ENCODE measurements around the gene ZBTB47. TPM values are rescaled to one million over a fixed set of nuclear protein-coding genes. Genes with fewer than 3 reads are reported as not detected.
A peak's percentile ranks its signal among the peaks of the same experiment; 100 is the strongest.

ZBTB47 gene
- 10 to 100 TPM in 3 of 8 experiments, 1 to 10 TPM in 5; 3.3 to 20.7 (median 7.7) TPM for total RNA-seq

DNA sequence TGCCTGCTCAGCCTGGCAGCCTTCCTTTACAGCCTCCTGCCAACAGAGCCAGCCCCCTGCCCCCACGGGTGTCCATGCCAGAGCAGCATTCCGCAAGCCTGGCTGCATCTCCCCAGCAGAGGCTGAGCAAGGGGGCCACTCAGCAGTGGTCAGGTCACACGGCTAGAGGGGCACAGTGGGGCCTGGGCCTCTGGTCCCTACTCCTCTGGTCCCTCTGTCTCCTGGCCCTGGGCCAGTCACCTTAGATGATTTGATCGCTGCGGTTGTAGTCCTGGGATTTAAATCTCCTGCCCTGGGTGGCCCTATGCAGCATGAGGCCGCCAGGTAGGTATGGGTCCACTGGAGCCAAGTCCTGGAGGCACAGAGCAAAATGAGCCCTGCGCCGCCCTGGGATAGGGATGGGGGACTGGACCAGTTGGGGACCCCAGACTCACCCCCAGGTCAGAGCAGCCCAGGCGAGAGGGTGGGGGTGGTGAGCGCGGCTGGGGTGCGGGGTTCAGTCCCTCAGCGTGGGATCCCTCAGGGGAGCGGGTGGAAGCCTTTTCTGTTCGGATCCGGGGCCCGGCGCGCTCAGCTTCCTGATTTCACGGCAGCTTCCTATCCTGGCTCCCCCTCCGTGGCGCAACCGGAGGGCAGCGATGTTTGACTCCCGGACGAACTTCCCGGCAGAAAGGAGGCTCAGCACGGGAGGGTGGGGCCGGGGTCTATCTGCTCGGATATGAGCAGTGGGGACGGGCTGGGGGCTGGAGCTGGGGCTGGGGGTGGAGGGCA lies at the start of gene ZBTB47:
ZBTB47 (plus strand) TSS at position 138 of the 771 bp plus-strand sequence. CDS start 4,659 bp downstream, outside the sequence.
- Histone ChIP-seq H3K4me1 (replicated peaks in 1 of 2) (peaks cover 18% of the 10 kb centered on the region in 2 donors), H3K27ac (peak within 1 kb of the TSS; percentile 13 to 31), H3K4me3 (peak within 1 kb of the TSS; percentile 47 to 90 (median 65))
- no CpG with 5 or more reads among the region's 31 CpGs for WGBS, 10 experiments
- in situ Hi-C loops (cut with MboI; ENCODE audit: low pct_unique_long_range_greater_than_20kb in 2 of 9, low sequenced_read_pairs in 9 of 9, unreplicated experiment in 9 of 9) = loop anchor here in 1 of 9 experiments (10.0 kb wide), 1 partner anchor 91 kb away; no protein-coding TSS in a partner anchor
- peak in 7 of 8 experiments; percentile 1 to 48 (median 11) for ATAC-seq (replicated peaks in 6 of 8)

DNA sequence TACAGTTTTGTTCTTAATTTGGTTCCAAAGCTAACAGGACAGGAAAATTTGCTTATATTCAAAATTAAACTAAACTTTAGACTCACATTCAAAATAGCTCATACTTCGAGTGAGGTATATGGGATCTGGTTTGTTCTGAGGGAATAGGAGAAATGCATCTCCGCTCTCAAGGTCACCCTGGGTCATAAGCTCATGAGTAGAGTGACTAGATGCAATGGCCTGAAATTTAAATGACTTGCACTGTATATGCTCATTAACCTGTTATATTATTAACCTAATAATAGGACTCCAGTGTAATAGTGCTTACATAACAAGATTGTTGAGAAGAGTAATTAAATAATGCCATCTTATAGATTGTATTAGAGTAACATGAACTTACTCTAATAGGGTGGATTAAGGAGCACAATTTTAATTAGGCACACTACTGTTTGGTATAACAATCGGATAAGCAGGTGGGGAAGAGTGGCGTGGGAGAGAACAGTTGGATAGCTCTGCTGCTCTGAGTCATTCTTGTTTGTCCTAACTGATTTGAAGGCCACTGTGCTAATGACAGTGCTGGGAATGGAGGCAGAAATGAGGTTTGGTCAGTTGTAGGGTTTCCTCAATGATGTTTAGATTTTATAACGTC lies 47.8 kb upstream of the ZBTB47 start:
- no peak overlapping the region for H3K4me3 ChIP-seq
- H3K27ac ChIP-seq = no peak overlapping the region
- peaks cover 8 to 17% of the 10 kb centered on the region in 2 donors for H3K4me1 ChIP-seq (replicated peaks in 1 of 2)
- peak in 5 of 8 experiments; percentile 26 to 59 (median 44) for ATAC-seq (replicated peaks in 6 of 8)
- WGBS, 10 experiments = 59 to 100% (median 77%) methylated on average over 2 to 5 of the region's 5 CpGs
- in situ Hi-C loops (cut with MboI; ENCODE audit: low pct_unique_long_range_greater_than_20kb in 2 of 9, low sequenced_read_pairs in 9 of 9, unreplicated experiment in 9 of 9) = no loop called here

DNA sequence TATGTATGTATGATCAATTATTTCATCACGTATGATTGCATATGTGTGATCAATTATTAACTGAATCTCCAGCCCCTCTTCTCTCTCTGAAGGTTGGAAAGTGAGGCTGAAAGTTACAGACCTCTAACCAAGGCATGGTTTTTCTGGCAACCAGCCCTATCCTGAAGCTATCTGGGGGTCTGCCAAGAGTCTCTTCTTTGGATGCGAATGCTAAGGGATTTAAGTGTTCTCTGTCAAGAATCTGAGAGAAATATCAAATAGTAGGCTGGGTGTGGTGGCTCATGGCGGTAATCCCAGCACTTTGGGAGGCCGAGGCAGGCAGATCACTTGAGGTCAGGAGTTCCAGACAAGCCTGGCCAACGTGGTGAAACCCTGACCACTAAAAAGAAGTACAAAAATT lies 44.9 kb upstream of the ZBTB47 start:
- Histone ChIP-seq H3K4me3 (no peak overlapping the region), H3K4me1 (replicated peaks in 1 of 2) (peaks cover 9 to 13% of the 10 kb centered on the region in 2 donors), H3K27ac (no peak overlapping the region)
- in situ Hi-C loops (cut with MboI; ENCODE audit: low pct_unique_long_range_greater_than_20kb in 2 of 9, low sequenced_read_pairs in 9 of 9, unreplicated experiment in 9 of 9) = no loop called here
- 26 to 100% (median 95%) methylated on average over 1 to 5 of the region's 5 CpGs; no CpG with 5 or more reads in 1 of the 10 experiments for WGBS, 10 experiments
- ATAC-seq (replicated peaks in 6 of 8) = peak in 3 of 8 experiments; percentile 48 to 87 (median 77)

DNA sequence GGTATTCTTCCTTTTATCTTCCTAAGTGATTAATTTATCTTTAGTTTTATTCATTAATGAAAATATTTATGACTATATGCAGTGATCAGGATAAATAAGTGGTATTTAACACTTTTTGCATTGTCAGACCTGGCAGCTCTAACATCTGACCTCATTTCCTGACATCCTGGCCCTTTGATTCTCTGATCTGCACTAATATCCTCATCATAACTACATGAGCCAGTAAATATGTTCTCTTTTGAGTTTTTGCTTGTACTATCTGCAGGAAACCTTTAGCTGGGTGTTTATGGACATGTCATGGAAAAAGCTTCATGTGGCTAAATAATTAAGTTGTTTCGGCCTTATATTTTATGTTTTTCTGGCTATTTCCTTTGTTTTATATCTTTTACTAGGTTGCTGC lies 42.5 kb upstream of the ZBTB47 start:
- ATAC-seq (replicated peaks in 6 of 8) = no peak

DNA sequence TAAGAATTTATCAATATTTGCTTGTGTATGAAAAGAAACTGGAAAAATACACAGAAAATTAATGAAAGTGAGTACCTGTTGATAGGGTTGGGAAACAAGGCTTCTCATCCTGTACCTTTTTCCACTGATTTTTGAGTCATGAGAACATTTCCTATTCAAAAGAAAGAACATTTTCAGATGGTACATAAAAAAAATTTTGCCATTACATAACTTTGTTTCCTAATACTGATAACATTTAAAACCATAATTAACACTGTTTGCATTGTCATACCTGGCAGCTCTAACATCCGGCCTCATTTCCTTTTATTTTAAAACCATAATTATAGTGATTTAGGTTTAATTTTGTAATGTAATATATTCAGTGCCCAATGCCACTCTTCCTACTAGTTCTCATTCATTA lies 41.3 kb upstream of the ZBTB47 start:
- H3K4me3 ChIP-seq = no peak overlapping the region
- ATAC-seq (replicated peaks in 6 of 8) = no peak
- H3K27ac ChIP-seq = no peak overlapping the region
- in situ Hi-C loops (cut with MboI; ENCODE audit: low pct_unique_long_range_greater_than_20kb in 2 of 9, low sequenced_read_pairs in 9 of 9, unreplicated experiment in 9 of 9) = no loop called here
- peaks cover 3% of the 10 kb centered on the region in 2 donors for H3K4me1 ChIP-seq (replicated peaks in 1 of 2)
- WGBS, 10 experiments = 82 to 100% (median 100%) methylated on average over 1 of the region's 1 CpG; no CpG with 5 or more reads in 2 of the 10 experiments

More for the DNA sequence above, 42.5 kb upstream of the ZBTB47 start:
- WGBS, 10 experiments = 91 to 100% (median 100%) methylated on average over 1 of the region's 1 CpG; no CpG with 5 or more reads in 4 of the 10 experiments
- in situ Hi-C loops (cut with MboI; ENCODE audit: low pct_unique_long_range_greater_than_20kb in 2 of 9, low sequenced_read_pairs in 9 of 9, unreplicated experiment in 9 of 9) = no loop called here
- Histone ChIP-seq H3K4me1 (replicated peaks in 1 of 2) (peaks cover 6% of the 10 kb centered on the region in 2 donors), H3K27ac (no peak overlapping the region), H3K4me3 (no peak overlapping the region)

DNA sequence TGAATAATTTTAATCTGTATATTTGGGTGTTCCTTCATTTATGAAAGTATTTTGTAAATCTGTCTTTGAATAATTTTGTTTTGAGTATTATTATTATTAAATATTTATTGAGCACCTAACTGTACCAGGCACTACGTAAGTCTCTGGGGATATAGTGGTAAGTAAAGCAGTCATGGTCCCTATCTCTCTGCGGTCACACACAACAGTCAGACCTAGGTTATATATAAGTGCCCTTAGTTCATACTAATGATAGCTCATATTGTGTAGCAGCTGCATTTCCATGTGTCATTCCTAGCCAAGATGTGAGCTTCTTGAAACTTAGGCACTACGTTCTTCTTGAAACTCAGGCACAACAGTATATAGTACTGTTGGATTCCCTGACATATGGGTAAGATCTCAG lies 40.6 kb upstream of the ZBTB47 start:
- in situ Hi-C loops (cut with MboI; ENCODE audit: low pct_unique_long_range_greater_than_20kb in 2 of 9, low sequenced_read_pairs in 9 of 9, unreplicated experiment in 9 of 9) = no loop called here
- Histone ChIP-seq H3K4me1 (replicated peaks in 1 of 2) (peaks cover 3% of the 10 kb centered on the region in 2 donors), H3K27ac (no peak overlapping the region), H3K4me3 (no peak overlapping the region)
- WGBS, 10 experiments = 80 to 100% (median 93%) methylated on average over 1 to 3 of the region's 3 CpGs; no CpG with 5 or more reads in 1 of the 10 experiments
- no peak for ATAC-seq (replicated peaks in 6 of 8)

DNA sequence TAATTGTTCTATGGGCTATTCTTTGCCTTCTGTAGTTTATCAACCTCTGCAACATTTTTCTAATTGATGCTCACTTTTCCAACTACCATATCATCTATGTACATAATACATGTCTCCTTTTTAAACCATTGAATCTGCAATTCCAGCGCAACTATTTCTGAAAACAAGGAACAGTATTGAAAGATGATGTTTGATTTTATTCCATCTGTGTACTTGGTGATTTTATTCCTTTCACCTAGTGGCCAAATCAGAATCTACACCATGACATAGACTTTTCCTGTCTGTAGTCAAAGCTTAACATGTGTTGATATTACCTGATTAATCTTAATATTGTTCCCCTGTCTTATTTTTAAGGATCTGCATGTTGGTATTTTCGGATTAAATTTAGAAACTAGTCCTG lies 40.0 kb upstream of the ZBTB47 start:
- in situ Hi-C loops (cut with MboI; ENCODE audit: low pct_unique_long_range_greater_than_20kb in 2 of 9, low sequenced_read_pairs in 9 of 9, unreplicated experiment in 9 of 9) = no loop called here
- no peak overlapping the region for H3K4me3 ChIP-seq
- ATAC-seq (replicated peaks in 6 of 8) = peak in 3 of 8 experiments; percentile 49 to 62 (median 56)
- peaks cover 3% of the 10 kb centered on the region in 2 donors for H3K4me1 ChIP-seq (replicated peaks in 1 of 2)
- no peak overlapping the region for H3K27ac ChIP-seq
- WGBS, 10 experiments = 60 to 100% (median 91%) methylated on average over 1 to 2 of the region's 2 CpGs; no CpG with 5 or more reads in 3 of the 10 experiments

DNA sequence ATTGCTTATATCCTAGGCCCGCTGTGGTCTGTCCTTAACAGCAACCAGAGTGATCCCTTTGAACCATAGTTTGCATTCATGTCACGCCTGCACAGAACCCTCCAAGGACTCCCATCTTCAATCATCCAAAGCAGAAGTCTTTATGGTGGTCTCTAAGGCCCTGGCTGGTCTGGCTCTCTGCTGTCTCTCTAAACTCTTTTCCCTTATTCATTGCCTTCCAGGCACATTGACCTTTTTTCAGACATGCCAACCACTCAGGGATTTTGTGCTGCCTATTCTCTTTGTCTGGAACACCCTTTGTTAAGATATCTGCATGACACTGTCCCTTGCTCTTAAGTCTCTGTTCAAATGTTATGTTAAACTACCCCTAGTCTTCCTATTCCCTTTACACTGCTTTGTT lies 21.9 kb upstream of the ZBTB47 start:
- Histone ChIP-seq H3K27ac (peak overlapping the region; percentile 3 to 49), H3K4me1 (replicated peaks in 1 of 2) (peaks cover 22 to 28% of the 10 kb centered on the region in 2 donors), H3K4me3 (no peak overlapping the region)
- in situ Hi-C loops (cut with MboI; ENCODE audit: low pct_unique_long_range_greater_than_20kb in 2 of 9, low sequenced_read_pairs in 9 of 9, unreplicated experiment in 9 of 9) = no loop called here
- peak in 5 of 8 experiments; percentile 95 to 98 (median 97) for ATAC-seq (replicated peaks in 6 of 8)
- whole genome bisulfite sequencing, 10 experiments = 0 to 93% (median 0%) methylated on average over 1 to 2 of the region's 2 CpGs; no CpG with 5 or more reads in 3 of the 10 experiments

DNA sequence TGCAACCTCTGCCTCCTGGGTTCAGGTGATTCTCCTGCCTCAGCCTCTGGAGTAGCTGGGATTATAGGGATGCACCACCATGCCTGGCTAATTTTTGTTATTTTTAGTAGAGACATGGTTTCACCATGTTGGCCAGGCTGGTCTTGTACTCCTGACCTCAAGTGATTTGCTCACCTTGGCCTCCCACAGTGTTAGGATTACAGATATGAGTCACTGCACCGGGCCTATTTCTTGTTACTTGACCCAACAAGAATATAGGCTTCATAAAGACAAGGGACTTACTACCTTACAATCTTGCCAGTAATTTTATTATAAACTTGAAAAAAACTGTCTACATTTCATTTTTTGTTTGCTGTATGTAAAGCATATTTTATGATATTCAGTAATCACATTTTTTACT lies 21.4 kb upstream of the ZBTB47 start:
- H3K4me3 ChIP-seq = no peak overlapping the region
- WGBS, 10 experiments = 17 to 100% (median 69%) methylated on average over 1 of the region's 1 CpG; no CpG with 5 or more reads in 2 of the 10 experiments
- H3K4me1 ChIP-seq (replicated peaks in 1 of 2) = peaks cover 22 to 28% of the 10 kb centered on the region in 2 donors
- in situ Hi-C loops (cut with MboI; ENCODE audit: low pct_unique_long_range_greater_than_20kb in 2 of 9, low sequenced_read_pairs in 9 of 9, unreplicated experiment in 9 of 9) = no loop called here
- ATAC-seq (replicated peaks in 6 of 8) = peak in 1 of 8 experiments; percentile 12
- H3K27ac ChIP-seq = peak overlapping the region in 1 of 2 donors; percentile 68

DNA sequence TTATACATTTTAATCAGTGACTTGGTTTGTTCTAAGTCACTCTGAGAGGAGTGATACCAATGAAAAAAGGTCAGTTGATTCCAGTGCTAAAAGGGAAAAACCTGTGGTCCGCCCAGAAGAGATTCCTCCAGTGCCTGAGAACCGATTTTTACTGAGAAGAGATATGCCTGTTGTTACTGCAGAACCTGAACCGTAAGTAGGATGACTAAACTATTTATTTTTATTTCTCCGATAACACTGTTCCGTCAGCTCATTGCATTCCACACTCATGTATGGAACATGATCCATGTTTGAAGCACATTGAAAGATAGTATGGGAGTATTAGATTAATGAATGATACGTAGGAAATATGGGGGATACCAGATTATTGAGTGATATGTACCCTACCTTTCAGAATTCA lies 20.0 kb upstream of the ZBTB47 start:
- in situ Hi-C loops (cut with MboI; ENCODE audit: low pct_unique_long_range_greater_than_20kb in 2 of 9, low sequenced_read_pairs in 9 of 9, unreplicated experiment in 9 of 9) = no loop called here
- Histone ChIP-seq H3K4me1 (replicated peaks in 1 of 2) (peaks cover 22 to 28% of the 10 kb centered on the region in 2 donors), H3K4me3 (no peak overlapping the region), H3K27ac (no peak overlapping the region)
- 79 to 98% (median 92%) methylated on average over 2 to 6 of the region's 6 CpGs; no CpG with 5 or more reads in 2 of the 10 experiments for WGBS, 10 experiments
- ATAC-seq (replicated peaks in 6 of 8) = no peak

DNA sequence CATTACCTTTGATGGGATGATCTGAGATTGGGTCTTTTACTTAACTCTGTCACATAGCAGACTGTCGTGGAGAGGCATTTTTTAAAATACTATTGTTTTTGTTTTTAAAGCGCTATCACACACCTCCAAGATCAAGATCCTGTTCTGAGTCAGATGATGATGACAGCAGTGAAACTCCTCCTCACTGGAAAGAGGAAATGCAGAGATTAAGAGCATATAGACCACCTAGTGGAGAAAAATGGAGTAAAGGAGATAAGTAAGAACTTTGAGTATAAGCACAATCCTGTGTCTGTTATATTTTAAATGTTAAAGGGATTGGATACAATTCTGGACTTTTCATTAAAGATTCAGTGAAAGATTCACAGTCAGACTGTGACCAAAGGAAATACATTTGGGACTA lies 18.4 kb upstream of the ZBTB47 start:
- peak in 1 of 8 experiments; percentile 37 for ATAC-seq (replicated peaks in 6 of 8)
- WGBS, 10 experiments = 71 to 100% (median 100%) methylated on average over 1 to 2 of the region's 2 CpGs; no CpG with 5 or more reads in 2 of the 10 experiments
- H3K4me1 ChIP-seq (replicated peaks in 1 of 2) = peaks cover 17 to 24% of the 10 kb centered on the region in 2 donors
- no peak overlapping the region for H3K27ac ChIP-seq
- H3K4me3 ChIP-seq = no peak overlapping the region
- in situ Hi-C loops (cut with MboI; ENCODE audit: low pct_unique_long_range_greater_than_20kb in 2 of 9, low sequenced_read_pairs in 9 of 9, unreplicated experiment in 9 of 9) = no loop called here

DNA sequence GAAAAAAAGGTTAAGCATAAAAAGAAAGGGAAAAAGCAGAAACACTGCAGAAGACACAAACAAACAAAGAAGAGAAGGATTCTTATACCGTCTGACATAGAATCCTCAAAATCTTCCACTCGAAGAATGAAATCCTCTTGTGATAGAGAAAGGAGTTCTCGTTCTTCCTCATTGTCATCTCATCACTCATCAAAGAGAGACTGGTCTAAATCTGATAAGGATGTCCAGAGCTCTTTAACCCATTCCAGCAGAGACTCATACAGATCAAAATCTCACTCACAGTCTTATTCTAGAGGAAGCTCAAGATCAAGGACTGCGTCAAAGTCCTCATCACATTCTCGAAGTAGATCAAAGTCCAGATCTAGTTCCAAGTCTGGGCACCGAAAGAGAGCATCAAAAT lies 16.5 kb upstream of the ZBTB47 start:
- in situ Hi-C loops (cut with MboI; ENCODE audit: low pct_unique_long_range_greater_than_20kb in 2 of 9, low sequenced_read_pairs in 9 of 9, unreplicated experiment in 9 of 9) = no loop called here

DNA sequence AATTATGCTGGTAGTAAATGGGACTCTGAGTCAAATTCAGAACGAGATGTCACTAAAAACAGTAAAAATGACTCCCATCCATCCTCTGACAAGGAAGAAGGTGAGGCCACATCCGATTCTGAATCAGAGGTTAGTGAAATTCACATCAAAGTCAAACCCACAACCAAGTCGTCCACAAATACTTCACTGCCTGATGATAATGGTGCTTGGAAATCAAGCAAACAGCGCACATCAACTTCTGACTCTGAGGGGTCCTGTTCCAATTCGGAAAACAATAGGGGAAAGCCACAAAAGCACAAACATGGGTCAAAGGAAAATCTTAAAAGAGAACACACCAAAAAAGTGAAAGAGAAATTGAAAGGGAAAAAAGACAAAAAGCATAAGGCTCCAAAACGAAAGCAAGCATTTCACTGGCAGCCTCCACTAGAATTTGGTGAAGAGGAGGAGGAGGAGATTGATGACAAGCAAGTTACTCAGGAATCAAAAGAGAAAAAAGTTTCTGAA lies 15.1 kb upstream of the ZBTB47 start:
- ATAC-seq (replicated peaks in 6 of 8) = no peak
- no peak overlapping the region for H3K27ac ChIP-seq
- 79 to 100% (median 91%) methylated on average over 1 to 6 of the region's 6 CpGs for WGBS, 10 experiments
- in situ Hi-C loops (cut with MboI; ENCODE audit: low pct_unique_long_range_greater_than_20kb in 2 of 9, low sequenced_read_pairs in 9 of 9, unreplicated experiment in 9 of 9) = no loop called here
- no peaks in the 10 kb centered on the region for H3K4me1 ChIP-seq (replicated peaks in 1 of 2)
- H3K4me3 ChIP-seq = no peak overlapping the region

More for the DNA sequence above, 16.5 kb upstream of the ZBTB47 start:
- 80 to 98% (median 93%) methylated on average over 3 to 6 of the region's 6 CpGs for WGBS, 10 experiments
- H3K4me1 ChIP-seq (replicated peaks in 1 of 2) = peaks cover 3 to 6% of the 10 kb centered on the region in 2 donors
- no peak overlapping the region for H3K4me3 ChIP-seq
- no peak for ATAC-seq (replicated peaks in 6 of 8)
- H3K27ac ChIP-seq = no peak overlapping the region
